SIG-M5 (cell line): ENCODE data around the gene DNAAF3.
"Not testable (repeated sequence)": the region's sequence is repeated elsewhere in the genome, so short reads cannot be mapped to it uniquely, and the experiment has no call there.

ENCODE experiments used
- DNase-seq: peaks from one replicate; lab custom pipeline; 2025; lab: John Stamatoyannopoulos, UW

DNAAF3 gene

GRCh38 chr19:55166530-55167268 lies at the start of gene DNAAF3:
Gene DNAAF3, minus strand, starts transcription at chr19:55166613. Its CDS starts 200 bp downstream, at chr19:55166413.
- DNase-seq = peak; percentile 78

GRCh38 chr19:55213547-55213946 lies 47.1 kb upstream of the DNAAF3 start:
- no peak for DNase-seq

GRCh38 chr19:55212447-55212846 lies 46.0 kb upstream of the DNAAF3 start:
- DNase-seq = no peak

- no peak for DNase-seq
Measured at GRCh38 chr19:55209693-55210472, 43.5 kb upstream of the DNAAF3 start.

- no peak for DNase-seq
Measured at GRCh38 chr19:55208880-55209692, 42.7 kb upstream of the DNAAF3 start, which contains the start of gene PTPRH. Gene PTPRH, minus strand, starts transcription at chr19:55209501. Its CDS starts 68 bp downstream, at chr19:55209433.

GRCh38 chr19:55206664-55207500 lies 40.5 kb upstream of the DNAAF3 start:
- DNase-seq = no peak

GRCh38 chr19:55202199-55202598 lies 35.8 kb upstream of the DNAAF3 start:
- DNase-seq = not testable (repeated sequence)

- DNase-seq = no peak
Measured at GRCh38 chr19:55199620-55200204, 33.3 kb upstream of the DNAAF3 start.

- no peak for DNase-seq
Measured at GRCh38 chr19:55198651-55199050, 32.2 kb upstream of the DNAAF3 start.

GRCh38 chr19:55197528-55197927 lies 31.1 kb upstream of the DNAAF3 start:
- no peak for DNase-seq

GRCh38 chr19:55196803-55197202 lies 30.4 kb upstream of the DNAAF3 start:
- no peak for DNase-seq

GRCh38 chr19:55193481-55193880 lies 27.1 kb upstream of the DNAAF3 start:
- no peak for DNase-seq

- no peak for DNase-seq
Measured at GRCh38 chr19:55189403-55189835, 23.0 kb upstream of the DNAAF3 start.

- DNase-seq = no peak
Measured at GRCh38 chr19:55188625-55189024, 22.2 kb upstream of the DNAAF3 start.

GRCh38 chr19:55186080-55186479 lies 19.7 kb upstream of the DNAAF3 start:
- DNase-seq = no peak

- no peak for DNase-seq
Measured at GRCh38 chr19:55181740-55182139, 15.3 kb upstream of the DNAAF3 start.

- DNase-seq = no peak
Measured at GRCh38 chr19:55179606-55180484, 13.4 kb upstream of the DNAAF3 start, which contains the start of gene SYT5. Gene SYT5, minus strand, starts transcription at chr19:55180289. Its CDS starts 1,248 bp downstream, at chr19:55179041.

GRCh38 chr19:55178781-55179599 lies 12.6 kb upstream of the DNAAF3 start:
- DNase-seq = no peak

GRCh38 chr19:55176076-55176475 lies 9.7 kb upstream of the DNAAF3 start:
- DNase-seq = no peak
